Kidney tubule cell (primary cell): ENCODE data around the gene EPN1.
A peak's percentile ranks its signal among the peaks of the same experiment; 100 is the strongest.

Experiments
- DNase-seq: peaks from one replicate; pipeline ENCODE4 v3.0.0-alpha.2; 2018; ENCODE audit warnings: low spot score

Gene EPN1

GRCh38 chr19:55646889-55647731 is 27.9 kb upstream of the EPN1 start:
- DNase-seq = no peak

GRCh38 chr19:55647732-55648584 is 27.1 kb upstream of the EPN1 start, which contains the start of gene CCDC106:
CCDC106 (plus strand) TSS chr19:55648212; CDS start chr19:55649047, 835 bp downstream.
- DNase-seq = peak; percentile 60

- DNase-seq = no peak
Measured at GRCh38 chr19:55648585-55649267, 26.3 kb upstream of the EPN1 start.

GRCh38 chr19:55649268-55650125 is 25.5 kb upstream of the EPN1 start:
- DNase-seq = no peak

- no peak for DNase-seq
Measured at GRCh38 chr19:55650126-55650557, 24.9 kb upstream of the EPN1 start.

GRCh38 chr19:55650602-55651230 is 24.3 kb upstream of the EPN1 start:
- DNase-seq = no peak

GRCh38 chr19:55651236-55651635 is 23.8 kb upstream of the EPN1 start:
- no peak for DNase-seq

- no peak for DNase-seq
Measured at GRCh38 chr19:55652311-55653128, 22.5 kb upstream of the EPN1 start.

GRCh38 chr19:55653651-55654322 is 21.2 kb upstream of the EPN1 start:
- DNase-seq = peak; percentile 99

GRCh38 chr19:55654323-55654867 is 20.6 kb upstream of the EPN1 start:
- DNase-seq = peak; percentile 100

- DNase-seq = peak; percentile 94
Measured at GRCh38 chr19:55654868-55655647, 20.0 kb upstream of the EPN1 start, which contains the start of gene U2AF2. U2AF2 (plus strand) TSS chr19:55655035; CDS start chr19:55655105, 70 bp downstream.

- no peak for DNase-seq
Measured at GRCh38 chr19:55655648-55656040, 19.4 kb upstream of the EPN1 start.

GRCh38 chr19:55656552-55656951 is 18.5 kb upstream of the EPN1 start:
- no peak for DNase-seq

GRCh38 chr19:55656988-55657747 is 17.9 kb upstream of the EPN1 start:
- peak; percentile 22 for DNase-seq

- no peak for DNase-seq
Measured at GRCh38 chr19:55658846-55659459, 16.1 kb upstream of the EPN1 start.

- DNase-seq = no peak
Measured at GRCh38 chr19:55659822-55660221, 15.2 kb upstream of the EPN1 start.

GRCh38 chr19:55660404-55660803 is 14.6 kb upstream of the EPN1 start:
- DNase-seq = no peak
